GM23338 (cell line): ENCODE measurements around the gene LONRF2. TPM values are rescaled to one million over a fixed set of nuclear protein-coding genes. Genes with fewer than 3 reads are reported as not detected.

Experiments
- ATAC-seq: fragments of 200-7000 bp; cut with Tn5 transposase; 3 replicates; pipeline ENCODE4 v1.9.1; 2020
- DNase-seq: peaks from one replicate; pipeline ENCODE4 v3.0.0-alpha.2; 2015; ENCODE audit warnings: low spot score
- H2AFZ ChIP-seq: fragments of 200-600 bp; sonication (generic); 2 replicates; pipeline ENCODE4 v1.8.0; 2016; ENCODE audit warnings: antibody characterized with exemption, mild to moderate bottlenecking, moderate library complexity
- H3F3A ChIP-seq: fragments of 200-600 bp; sonication (generic); replicated peaks from 2 replicates; pipeline ENCODE4 v1.8.0; 2017; ENCODE audit warnings: antibody characterized with exemption, mixed run types, low read depth
- H3K27ac ChIP-seq: fragments of 200-600 bp; sonication (generic); 2 replicates; pipeline ENCODE4 v1.6.1; 2016; ENCODE audit warnings: low read depth
- H3K27me3 ChIP-seq: fragments of 200-600 bp; sonication (generic); 2 replicates; pipeline ENCODE4 v1.8.0; 2016; ENCODE audit warnings: mild to moderate bottlenecking, mixed run types, moderate library complexity; ENCODE audit not compliant: insufficient read depth
- H3K36me3 ChIP-seq: fragments of 200-600 bp; sonication (generic); 2 replicates; pipeline ENCODE4 v1.8.0; 2016; ENCODE audit warnings: mild to moderate bottlenecking; ENCODE audit not compliant: insufficient read depth
- H3K4me1 ChIP-seq: fragments of 200-600 bp; sonication (generic); 2 replicates; pipeline ENCODE4 v1.8.0; 2016; ENCODE audit warnings: mild to moderate bottlenecking, moderate library complexity; ENCODE audit not compliant: insufficient read depth
- H3K4me2 ChIP-seq: fragments of 200-600 bp; sonication (generic); 2 replicates; pipeline ENCODE4 v1.7.1; 2017; ENCODE audit warnings: mixed run types
- H3K4me3 ChIP-seq: fragments of 200-600 bp; sonication (generic); 2 replicates; pipeline ENCODE4 v1.6.1; 2016; ENCODE audit warnings: mixed run types
- H3K79me2 ChIP-seq: fragments of 200-600 bp; sonication (generic); replicated peaks from 2 replicates; pipeline ENCODE4 v1.8.0; 2017; ENCODE audit warnings: mild to moderate bottlenecking; ENCODE audit not compliant: insufficient read depth
- H3K9me2 ChIP-seq: fragments of 200-600 bp; sonication (generic); 2 replicates; pipeline ENCODE4 v1.8.0; 2017; ENCODE audit not compliant: insufficient read depth
- H4K20me1 ChIP-seq: fragments of 200-600 bp; sonication (generic); replicated peaks from 2 replicates; pipeline ENCODE4 v1.8.0; 2017; ENCODE audit warnings: mild to moderate bottlenecking; ENCODE audit not compliant: insufficient read depth
- H3K27ac Mint-ChIP-seq: 2 replicates; pipeline ENCODE4 v1.8.0; 2020; ENCODE audit warnings: inconsistent platforms, mild to moderate bottlenecking, moderate library complexity, mixed read lengths
- H3K27me3 Mint-ChIP-seq: 3 replicates; pipeline ENCODE4 v1.8.0; 2022; ENCODE audit warnings: low read depth, mild to moderate bottlenecking, moderate library complexity, mixed read lengths, inconsistent platforms; ENCODE audit not compliant: insufficient read depth, poor library complexity
- H3K36me3 Mint-ChIP-seq: 3 replicates; pipeline ENCODE4 v1.8.0; 2021; ENCODE audit warnings: low read depth, mild to moderate bottlenecking, inconsistent platforms, moderate library complexity, mixed read lengths
- H3K4me1 Mint-ChIP-seq: 3 replicates; pipeline ENCODE4 v1.8.0; 2020; ENCODE audit warnings: mild to moderate bottlenecking, inconsistent platforms, mixed read lengths
- H3K4me3 Mint-ChIP-seq: 3 replicates; pipeline ENCODE4 v1.8.0; 2021; ENCODE audit warnings: moderate library complexity, mild to moderate bottlenecking, inconsistent platforms, mixed read lengths
- H3K9me3 Mint-ChIP-seq: 3 replicates; pipeline ENCODE4 v1.8.0; 2020; ENCODE audit warnings: moderate library complexity, mild to moderate bottlenecking, inconsistent platforms, mixed read lengths
- EZH2 ChIP-seq: fragments of 200-600 bp; sonication (generic); IDR thresholded peaks from one replicate; pipeline ENCODE4 v1.8.0; 2017; ENCODE audit warnings: antibody characterized with exemption, mild to moderate bottlenecking, low read depth; ENCODE audit not compliant: unreplicated experiment
- EZH2phosphoT487 ChIP-seq: fragments of 200-600 bp; sonication (generic); IDR thresholded peaks from one replicate; pipeline ENCODE4 v1.8.1; 2018; ENCODE audit warnings: antibody characterized with exemption; ENCODE audit not compliant: unreplicated experiment
- JUNB ChIP-seq: IDR thresholded peaks from one replicate; pipeline ENCODE4 v1.6.1; 2016; ENCODE audit warnings: antibody characterized with exemption; ENCODE audit not compliant: unreplicated experiment
- POLR2AphosphoS5 ChIP-seq: IDR thresholded peaks from 2 replicates; pipeline ENCODE4 v1.6.1; 2016; ENCODE audit warnings: antibody characterized with exemption, low read depth
- STAT1 ChIP-seq: IDR thresholded peaks from one replicate; pipeline ENCODE4 v1.6.1; 2016; ENCODE audit warnings: antibody characterized with exemption; ENCODE audit not compliant: unreplicated experiment
- ZNF114 ChIP-seq: fragments of 250-450 bp; sonication (Bioruptor Pico); IDR thresholded peaks from 2 replicates; pipeline ENCODE4 v1.5.0; 2020; ENCODE audit warnings: mild to moderate bottlenecking, moderate library complexity
- ZNF331 ChIP-seq: fragments of 250-450 bp; sonication (Bioruptor Pico); IDR thresholded peaks from 2 replicates; pipeline ENCODE4 v1.5.0; 2020; ENCODE audit warnings: low read depth, mild to moderate bottlenecking, moderate library complexity
- polyA plus RNA-seq: library from polyadenylated mRNA; unstranded; fragments of >200 nt; fragmentation: Nextera tagmentation; extraction: Ambion mirVana; gene quantifications from 2 replicates; pipeline ENCODE4 v1.2.1, GENCODE V29; 2016
- total RNA-seq: library from RNA; depleted of rRNA; stranded (reverse); fragments of >200 nt; shearing (Covaris generic); gene quantifications from 2 replicates; pipeline ENCODE4 v1.2.3, GENCODE V29; 2014
- TF ChIP-seq, protein P1 (sequence below): fragments of 250-450 bp; sonication (Bioruptor Pico); IDR thresholded peaks from 2 replicates; pipeline ENCODE4 v1.5.0; 2020; ENCODE audit warnings: mild to moderate bottlenecking, moderate library complexity
- TF ChIP-seq, protein P2 (sequence below): IDR thresholded peaks from 2 replicates; pipeline ENCODE4 v1.6.1; 2016; ENCODE audit warnings: antibody characterized with exemption
- TF ChIP-seq, protein P3 (sequence below): IDR thresholded peaks from one replicate; pipeline ENCODE4 v1.6.1; 2018; ENCODE audit warnings: antibody characterized with exemption; ENCODE audit not compliant: unreplicated experiment

Gene LONRF2
- total and polyA plus RNA-seq, 2 experiments from 2014 or later, result 0.05 to 0.24 TPM

DNA sequence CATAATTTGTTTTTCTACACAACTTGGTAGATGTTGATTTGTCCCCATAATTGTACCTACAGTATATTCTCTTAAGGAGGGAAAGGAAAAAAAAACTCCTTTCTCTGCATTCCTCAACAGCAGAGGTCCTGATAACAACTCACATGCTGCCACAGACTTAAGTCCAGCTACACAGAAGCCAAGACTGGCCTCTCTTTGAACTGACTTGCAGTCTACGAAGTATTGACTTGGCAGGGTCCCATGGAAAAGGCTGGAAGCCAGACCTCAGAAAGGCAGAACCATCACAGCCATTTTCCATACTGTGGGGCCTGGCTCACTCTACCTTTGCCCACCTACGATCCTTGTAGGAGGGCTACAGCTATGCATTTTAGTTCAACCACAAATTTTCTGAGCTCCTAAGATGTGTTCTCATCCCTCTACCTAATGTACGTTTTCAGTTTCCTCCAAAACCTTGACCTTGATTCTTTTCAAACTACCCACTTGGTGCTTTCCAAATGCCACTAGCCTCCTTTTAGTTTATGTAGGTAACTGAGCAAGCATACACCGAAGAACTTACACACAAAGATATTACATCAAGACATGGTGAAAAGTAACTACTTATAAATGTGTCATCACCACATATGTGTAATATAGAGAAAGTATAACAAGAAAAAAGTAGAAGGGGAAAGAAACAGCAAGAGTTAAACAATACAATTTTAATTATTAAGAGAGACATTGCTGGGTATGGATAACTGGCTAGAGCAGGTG lies 12.2 kb downstream of the LONRF2 start:
- no peak for TF ChIP-seq EZH2
- no peak for TF ChIP-seq POLR2AphosphoS5
- TF ChIP-seq EZH2phosphoT487, result no peak
- TF ChIP-seq ZNF331 (CRISPR knock-in tag), result no peak
- TF ChIP-seq STAT1, result no peak
- TF ChIP-seq, protein P1, sequence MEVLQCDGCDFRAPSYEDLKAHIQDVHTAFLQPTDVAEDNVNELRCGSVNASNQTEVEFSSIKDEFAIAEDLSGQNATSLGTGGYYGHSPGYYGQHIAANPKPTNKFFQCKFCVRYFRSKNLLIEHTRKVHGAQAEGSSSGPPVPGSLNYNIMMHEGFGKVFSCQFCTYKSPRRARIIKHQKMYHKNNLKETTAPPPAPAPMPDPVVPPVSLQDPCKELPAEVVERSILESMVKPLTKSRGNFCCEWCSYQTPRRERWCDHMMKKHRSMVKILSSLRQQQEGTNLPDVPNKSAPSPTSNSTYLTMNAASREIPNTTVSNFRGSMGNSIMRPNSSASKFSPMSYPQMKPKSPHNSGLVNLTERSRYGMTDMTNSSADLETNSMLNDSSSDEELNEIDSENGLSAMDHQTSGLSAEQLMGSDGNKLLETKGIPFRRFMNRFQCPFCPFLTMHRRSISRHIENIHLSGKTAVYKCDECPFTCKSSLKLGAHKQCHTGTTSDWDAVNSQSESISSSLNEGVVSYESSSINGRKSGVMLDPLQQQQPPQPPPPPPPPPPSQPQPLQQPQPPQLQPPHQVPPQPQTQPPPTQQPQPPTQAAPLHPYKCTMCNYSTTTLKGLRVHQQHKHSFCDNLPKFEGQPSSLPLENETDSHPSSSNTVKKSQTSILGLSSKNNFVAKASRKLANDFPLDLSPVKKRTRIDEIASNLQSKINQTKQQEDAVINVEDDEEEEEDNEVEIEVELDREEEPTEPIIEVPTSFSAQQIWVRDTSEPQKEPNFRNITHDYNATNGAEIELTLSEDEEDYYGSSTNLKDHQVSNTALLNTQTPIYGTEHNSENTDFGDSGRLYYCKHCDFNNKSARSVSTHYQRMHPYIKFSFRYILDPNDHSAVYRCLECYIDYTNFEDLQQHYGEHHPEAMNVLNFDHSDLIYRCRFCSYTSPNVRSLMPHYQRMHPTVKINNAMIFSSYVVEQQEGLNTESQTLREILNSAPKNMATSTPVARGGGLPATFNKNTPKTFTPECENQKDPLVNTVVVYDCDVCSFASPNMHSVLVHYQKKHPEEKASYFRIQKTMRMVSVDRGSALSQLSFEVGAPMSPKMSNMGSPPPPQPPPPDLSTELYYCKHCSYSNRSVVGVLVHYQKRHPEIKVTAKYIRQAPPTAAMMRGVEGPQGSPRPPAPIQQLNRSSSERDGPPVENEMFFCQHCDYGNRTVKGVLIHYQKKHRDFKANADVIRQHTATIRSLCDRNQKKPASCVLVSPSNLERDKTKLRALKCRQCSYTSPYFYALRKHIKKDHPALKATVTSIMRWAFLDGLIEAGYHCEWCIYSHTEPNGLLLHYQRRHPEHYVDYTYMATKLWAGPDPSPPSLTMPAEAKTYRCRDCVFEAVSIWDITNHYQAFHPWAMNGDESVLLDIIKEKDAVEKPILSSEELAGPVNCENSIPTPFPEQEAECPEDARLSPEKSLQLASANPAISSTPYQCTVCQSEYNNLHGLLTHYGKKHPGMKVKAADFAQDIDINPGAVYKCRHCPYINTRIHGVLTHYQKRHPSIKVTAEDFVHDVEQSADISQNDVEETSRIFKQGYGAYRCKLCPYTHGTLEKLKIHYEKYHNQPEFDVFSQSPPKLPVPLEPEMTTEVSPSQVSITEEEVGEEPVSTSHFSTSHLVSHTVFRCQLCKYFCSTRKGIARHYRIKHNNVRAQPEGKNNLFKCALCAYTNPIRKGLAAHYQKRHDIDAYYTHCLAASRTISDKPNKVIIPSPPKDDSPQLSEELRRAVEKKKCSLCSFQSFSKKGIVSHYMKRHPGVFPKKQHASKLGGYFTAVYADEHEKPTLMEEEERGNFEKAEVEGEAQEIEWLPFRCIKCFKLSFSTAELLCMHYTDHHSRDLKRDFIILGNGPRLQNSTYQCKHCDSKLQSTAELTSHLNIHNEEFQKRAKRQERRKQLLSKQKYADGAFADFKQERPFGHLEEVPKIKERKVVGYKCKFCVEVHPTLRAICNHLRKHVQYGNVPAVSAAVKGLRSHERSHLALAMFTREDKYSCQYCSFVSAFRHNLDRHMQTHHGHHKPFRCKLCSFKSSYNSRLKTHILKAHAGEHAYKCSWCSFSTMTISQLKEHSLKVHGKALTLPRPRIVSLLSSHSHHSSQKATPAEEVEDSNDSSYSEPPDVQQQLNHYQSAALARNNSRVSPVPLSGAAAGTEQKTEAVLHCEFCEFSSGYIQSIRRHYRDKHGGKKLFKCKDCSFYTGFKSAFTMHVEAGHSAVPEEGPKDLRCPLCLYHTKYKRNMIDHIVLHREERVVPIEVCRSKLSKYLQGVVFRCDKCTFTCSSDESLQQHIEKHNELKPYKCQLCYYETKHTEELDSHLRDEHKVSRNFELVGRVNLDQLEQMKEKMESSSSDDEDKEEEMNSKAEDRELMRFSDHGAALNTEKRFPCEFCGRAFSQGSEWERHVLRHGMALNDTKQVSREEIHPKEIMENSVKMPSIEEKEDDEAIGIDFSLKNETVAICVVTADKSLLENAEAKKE, result no peak
- TF ChIP-seq, protein P2, sequence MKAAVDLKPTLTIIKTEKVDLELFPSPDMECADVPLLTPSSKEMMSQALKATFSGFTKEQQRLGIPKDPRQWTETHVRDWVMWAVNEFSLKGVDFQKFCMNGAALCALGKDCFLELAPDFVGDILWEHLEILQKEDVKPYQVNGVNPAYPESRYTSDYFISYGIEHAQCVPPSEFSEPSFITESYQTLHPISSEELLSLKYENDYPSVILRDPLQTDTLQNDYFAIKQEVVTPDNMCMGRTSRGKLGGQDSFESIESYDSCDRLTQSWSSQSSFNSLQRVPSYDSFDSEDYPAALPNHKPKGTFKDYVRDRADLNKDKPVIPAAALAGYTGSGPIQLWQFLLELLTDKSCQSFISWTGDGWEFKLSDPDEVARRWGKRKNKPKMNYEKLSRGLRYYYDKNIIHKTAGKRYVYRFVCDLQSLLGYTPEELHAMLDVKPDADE, result no peak
- TF ChIP-seq JUNB, result no peak
- TF ChIP-seq ZNF114 (CRISPR knock-in tag), result no peak
- TF ChIP-seq, protein P3, sequence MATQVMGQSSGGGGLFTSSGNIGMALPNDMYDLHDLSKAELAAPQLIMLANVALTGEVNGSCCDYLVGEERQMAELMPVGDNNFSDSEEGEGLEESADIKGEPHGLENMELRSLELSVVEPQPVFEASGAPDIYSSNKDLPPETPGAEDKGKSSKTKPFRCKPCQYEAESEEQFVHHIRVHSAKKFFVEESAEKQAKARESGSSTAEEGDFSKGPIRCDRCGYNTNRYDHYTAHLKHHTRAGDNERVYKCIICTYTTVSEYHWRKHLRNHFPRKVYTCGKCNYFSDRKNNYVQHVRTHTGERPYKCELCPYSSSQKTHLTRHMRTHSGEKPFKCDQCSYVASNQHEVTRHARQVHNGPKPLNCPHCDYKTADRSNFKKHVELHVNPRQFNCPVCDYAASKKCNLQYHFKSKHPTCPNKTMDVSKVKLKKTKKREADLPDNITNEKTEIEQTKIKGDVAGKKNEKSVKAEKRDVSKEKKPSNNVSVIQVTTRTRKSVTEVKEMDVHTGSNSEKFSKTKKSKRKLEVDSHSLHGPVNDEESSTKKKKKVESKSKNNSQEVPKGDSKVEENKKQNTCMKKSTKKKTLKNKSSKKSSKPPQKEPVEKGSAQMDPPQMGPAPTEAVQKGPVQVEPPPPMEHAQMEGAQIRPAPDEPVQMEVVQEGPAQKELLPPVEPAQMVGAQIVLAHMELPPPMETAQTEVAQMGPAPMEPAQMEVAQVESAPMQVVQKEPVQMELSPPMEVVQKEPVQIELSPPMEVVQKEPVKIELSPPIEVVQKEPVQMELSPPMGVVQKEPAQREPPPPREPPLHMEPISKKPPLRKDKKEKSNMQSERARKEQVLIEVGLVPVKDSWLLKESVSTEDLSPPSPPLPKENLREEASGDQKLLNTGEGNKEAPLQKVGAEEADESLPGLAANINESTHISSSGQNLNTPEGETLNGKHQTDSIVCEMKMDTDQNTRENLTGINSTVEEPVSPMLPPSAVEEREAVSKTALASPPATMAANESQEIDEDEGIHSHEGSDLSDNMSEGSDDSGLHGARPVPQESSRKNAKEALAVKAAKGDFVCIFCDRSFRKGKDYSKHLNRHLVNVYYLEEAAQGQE, result no peak
- H3K27ac Mint-ChIP-seq, result no peak overlapping the region
- no peaks in the 10 kb centered on the region for H3K4me1 Mint-ChIP-seq
- Histone ChIP-seq H3K27me3 (no peaks in the 10 kb centered on the region), H3K9me2 (no peaks in the 10 kb centered on the region), H4K20me1 (no peaks in the 10 kb centered on the region), H3K4me1 (no peaks in the 10 kb centered on the region), H3K4me2 (no peak overlapping the region), H3K4me3 (no peak overlapping the region), H3K27ac (no peak overlapping the region), H3K79me2 (no peaks in the 10 kb centered on the region), H2AFZ (no peak overlapping the region), H3F3A (no peaks in the 10 kb centered on the region), H3K36me3 (no peaks in the 10 kb centered on the region)
- DNase-seq (no peak), ATAC-seq (no peak)
- peaks cover 4% of the 10 kb centered on the region; the same call in 1 of the 3 replicates for H3K36me3 Mint-ChIP-seq
- H3K9me3 Mint-ChIP-seq, result peaks cover 4% of the 10 kb centered on the region; the same call in 2 of the 3 replicates
- H3K27me3 Mint-ChIP-seq, result no peaks in the 10 kb centered on the region
- H3K4me3 Mint-ChIP-seq, result no peak overlapping the region
